SKM-1 (cell line): ENCODE data around the gene HPD.
A peak's percentile ranks its signal among the peaks of the same experiment; 100 is the strongest.
"Not testable (repeated sequence)": the region's sequence is repeated elsewhere in the genome, so short reads cannot be mapped to it uniquely, and the experiment has no call there.

Experiments used
- DNase-seq: peaks from one replicate; lab custom pipeline; 2025; ENCODE audit not compliant: unreplicated experiment; lab: John Stamatoyannopoulos, UW

Gene HPD

DNA sequence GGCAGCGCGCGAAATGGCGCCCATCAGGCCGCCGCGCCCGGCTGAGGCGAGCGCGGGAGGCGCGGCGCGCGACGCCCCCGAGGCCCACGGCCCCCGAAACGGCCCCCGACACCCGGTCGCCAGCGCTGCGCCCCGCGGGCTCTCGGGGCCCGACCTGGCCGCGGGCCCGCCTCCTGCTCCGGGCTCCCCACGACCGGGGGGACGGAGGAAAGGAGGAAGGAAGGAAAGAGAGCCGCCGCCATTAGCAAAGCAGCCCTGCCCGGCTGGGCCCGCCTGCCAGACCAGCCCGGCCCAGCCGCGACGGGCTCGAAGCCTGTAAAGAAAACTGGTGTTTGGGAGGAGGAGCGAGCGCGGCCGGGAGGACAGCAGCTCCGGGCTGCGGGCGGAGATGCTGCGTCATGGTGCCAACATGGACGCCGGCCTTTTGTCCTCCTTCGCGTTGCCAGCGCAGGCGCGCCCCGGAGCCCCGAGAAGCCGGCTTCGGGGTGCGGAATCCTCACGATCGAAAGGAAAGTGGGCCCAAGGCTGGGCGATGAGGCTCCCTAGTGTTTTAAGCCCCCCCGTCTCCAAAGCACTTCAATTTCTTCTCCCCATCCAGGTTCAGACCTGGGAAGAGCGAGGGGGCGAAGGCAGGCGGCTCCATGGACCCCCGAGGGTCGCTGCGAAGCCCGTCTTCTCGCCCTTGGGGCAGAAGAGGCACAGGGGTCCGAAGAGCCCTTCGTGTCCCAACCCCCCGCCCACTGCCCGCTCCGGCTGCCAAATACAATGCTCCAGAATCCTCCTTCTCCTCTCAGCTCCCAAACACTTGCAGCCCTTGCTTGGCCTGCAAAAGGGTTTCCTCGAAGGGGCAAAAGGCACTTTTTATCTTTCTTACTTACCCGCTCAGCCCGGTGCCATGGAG, 57.7 kb downstream of the HPD start:
- DNase-seq = no peak

DNA sequence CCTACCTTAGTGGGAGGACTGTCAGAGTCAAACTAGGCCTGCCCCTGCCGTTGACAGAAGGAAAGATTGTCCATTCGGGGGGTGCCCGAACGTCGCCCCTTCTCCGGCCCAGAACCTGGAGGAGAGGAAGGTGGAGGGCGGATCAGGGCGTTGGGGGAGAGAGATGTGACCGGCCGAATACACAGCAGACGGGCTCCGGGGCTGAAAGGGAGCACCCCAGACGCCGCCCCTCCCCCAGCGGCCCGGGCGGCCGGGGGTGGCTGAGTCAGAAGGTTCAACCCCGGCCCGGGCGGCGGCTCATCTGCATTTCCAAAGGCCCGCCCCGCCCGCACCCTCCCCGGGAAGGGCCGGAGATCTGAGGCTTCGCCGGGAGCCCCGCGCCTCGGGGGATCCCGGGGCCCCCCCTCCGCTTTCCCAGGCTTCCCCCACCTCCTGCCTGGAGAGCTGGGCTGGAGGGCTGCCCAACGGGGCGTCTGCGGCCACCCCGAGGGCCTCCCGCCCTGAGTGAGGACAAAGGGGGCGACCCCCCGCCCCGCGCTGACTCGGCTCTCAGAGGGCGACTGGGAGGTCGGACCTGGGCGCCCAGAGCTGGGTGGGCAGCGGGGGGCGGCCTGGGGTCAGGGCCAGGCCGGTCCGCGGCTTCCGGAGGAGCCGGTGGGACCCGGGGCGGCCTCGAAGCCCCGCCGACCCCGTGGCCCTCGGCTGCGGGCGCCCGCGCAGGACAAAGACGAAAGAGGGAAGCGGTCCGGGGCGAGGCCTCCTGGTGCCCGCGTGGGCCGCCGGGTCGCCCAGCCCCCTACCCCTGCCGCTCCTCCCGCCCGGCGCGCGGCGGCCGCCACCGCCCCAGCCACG, 58.6 kb downstream of the HPD start:
- no peak for DNase-seq

- no peak for DNase-seq
These were observed 59.4 kb downstream of the HPD start for GRCh38 chr12:121799156-121799841.

DNA sequence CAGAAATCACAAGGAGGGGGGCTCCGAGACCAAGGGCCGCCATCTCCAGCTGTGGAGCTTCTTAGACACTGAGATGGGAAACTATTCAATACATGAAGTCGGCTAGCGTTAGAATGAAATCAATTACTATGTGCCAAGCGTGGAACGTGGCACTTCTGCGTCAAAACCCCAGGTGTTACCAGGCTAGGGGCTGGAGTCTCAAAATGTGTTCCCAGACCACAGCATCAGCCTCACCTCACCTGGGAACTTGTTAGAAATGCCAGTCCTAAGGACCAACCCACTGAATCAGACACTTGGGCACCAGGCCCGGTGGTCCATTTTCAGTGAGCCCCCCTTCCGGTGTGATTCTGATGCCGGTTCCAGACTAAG, 59.9 kb downstream of the HPD start:
- no peak for DNase-seq

DNA sequence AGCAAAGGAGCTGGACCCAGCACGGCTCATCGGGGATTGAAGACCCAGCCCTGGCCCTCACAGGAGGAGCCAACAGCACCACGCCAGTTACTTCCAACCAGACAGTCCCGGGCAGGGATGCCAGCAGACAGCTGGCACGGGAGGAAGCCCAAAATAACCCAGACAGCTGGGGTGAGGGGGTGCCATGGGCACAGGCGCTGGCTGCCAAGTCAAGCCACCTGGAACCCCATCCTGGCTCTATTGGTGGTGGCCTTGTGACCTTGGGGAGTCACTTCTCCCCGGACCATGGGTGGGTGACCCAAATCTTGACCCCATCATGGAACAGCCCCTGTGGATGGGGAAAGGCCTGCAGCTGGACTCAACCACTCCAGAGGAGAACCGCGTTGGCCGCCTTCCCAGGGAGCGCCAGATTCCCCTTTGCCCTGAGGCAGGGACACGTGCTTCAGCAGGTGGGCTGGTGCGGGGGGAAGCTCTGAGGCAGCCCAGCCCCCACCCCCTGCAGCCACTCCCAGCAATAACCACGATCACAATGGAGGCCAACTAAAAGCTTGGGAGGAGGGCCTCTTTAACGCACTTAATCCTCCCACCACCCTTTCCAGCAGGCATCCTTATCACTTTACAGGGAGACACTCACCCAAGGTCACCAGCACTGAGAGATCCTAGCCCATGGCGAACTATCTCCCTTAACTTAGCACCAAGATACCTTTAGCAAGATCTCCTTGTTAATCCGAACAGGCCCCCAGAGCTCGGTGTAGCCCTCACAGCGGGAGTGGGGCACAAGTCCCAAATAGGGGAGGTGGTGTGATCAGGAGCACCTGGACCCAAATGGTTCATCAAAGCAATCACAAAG, 60.5 kb downstream of the HPD start:
- DNase-seq = no peak

DNA sequence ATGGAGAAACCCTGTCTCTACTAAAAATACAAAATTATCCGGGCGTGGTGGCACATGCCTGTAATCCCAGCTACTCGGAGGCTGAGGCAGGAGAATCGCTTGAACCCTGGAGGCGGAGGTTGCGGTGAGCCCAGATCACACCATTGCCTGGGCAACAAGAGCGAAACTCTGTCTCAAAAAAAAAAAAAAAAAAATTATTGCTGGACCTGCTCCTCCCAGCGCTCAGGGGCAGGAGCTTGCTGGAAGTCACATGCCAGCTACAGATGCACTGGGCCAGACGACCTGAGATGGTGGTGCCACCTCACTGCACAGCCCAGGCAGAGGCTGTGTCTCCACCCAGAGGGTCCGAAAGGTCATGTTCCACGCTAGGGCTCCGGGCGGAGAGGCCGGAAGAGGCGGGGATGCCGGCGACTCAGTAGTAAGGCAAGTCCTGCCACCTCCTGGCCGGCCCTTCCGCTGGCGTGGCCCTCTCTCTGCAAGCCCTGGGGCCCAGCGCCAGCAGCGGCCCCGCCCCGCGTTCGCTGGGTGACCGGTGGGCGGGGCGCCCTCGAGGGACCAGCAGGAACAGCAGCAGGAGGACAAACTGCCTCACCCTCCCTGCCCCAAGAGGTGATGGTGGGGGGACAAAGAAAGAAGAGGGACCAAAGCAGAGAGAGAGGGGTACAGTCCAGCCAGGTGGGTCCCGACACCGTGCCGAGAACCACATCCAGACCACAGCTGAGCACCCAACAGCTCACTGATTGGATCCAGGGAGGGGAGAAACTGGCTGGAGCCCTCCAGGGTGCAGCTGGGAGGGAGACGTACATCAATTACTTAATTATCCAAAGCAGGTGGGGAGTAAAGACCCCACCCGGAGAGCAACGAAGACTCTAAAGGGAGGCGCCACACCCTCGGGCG, 61.6 kb downstream of the HPD start:
- no peak for DNase-seq

DNA sequence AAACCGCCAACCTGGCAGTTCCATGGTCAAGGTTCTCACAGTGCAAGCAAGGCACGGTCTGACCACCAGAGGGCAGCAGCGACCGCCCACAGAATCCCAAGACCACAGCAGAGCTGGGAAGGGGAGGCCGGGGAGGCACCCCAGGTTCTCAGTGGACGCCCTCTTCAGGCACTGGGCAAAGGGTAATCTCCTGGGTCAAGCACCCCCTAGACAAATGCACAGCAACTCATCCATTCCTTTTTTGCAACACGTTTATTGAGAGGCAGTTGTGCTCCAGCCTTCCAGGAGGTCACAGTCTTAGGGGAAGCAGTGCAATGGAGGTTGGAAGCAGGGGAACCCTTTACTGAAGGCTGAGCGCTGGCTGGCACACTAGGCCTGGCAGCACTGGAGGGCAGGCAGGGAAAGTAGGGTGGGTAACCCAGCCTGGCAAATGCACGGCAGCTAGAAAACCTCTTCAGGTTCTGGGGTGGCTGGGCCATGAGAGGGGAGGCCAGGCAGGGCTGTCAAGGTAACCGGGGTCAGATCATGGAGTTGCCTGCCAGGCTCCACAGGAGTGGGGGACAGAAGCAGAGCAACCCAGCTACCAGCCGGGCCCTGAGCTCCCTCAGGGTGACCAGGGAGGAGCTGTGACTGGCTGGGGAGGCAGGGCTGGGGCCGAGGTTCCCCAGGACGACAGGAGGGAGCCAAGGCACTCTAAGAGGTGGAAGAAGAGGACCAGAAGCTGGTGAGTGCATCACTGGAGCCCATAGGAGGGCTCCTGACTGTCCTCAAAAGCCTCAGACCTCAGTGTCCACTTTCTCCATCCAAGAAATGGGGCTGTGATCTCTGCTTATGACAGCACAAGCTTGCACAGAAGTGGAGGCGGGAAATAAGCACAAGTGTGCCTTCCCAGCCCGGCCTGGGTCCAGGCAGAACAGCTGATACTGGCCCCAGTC, 63.4 kb downstream of the HPD start:
- no peak for DNase-seq

DNA sequence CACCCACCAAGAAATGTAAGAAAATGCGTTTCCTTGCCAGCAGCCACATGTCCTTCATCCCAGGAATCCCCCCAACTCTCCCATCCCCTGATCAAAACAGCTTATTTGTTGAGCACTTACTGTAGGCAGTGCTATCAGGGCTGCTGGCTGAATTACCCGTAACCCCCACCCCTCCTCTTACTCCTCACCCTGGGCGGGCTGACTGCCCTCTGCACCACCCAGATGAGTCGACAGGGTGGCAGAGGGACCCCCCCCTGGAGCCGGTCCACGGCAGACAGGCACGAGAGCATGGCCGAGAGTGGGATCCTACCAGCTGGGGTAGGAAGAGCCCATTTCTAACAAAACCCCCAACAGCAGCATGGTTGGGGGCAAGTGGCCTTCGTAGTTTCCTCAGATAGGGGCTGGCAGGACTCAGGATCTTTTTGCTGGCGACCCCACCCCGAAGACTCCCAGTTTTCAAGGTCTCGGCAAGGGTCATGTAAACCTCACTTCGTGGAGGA, 64.1 kb downstream of the HPD start:
- no peak for DNase-seq

DNA sequence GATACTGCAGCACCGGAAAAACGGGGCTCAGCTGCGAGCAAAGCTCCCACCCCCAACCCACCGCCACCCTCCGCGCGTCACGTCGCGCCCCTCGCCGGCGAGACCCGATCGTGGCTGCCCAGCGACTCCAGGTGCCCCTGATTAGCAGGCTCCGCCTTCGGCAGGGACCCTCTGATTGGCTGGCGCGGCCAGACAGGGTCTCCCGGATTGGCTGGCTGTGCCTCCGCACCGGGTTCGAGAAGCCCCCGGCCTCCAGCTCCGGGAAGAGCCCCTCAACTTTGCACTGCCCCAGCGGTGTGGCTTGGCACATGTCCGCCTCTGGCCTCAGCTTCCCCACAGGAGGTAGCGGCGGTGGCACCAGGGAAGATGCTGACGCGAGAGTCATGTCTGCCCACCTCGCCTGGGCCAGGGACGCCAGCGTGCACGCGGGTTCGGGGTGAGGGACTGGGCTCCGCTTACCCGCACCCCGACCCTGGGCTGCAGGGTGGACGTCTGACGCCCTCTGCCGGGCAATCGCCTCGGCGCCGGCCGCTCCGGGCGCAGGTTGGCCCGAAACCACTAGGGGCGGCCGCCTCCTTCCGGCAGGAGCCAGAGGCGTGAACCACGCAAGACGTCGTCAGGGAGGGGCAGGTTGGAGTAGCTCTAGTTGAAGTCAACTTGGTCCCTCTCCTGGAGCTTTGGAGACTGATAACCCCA, 64.7 kb downstream of the HPD start:
- DNase-seq = peak; percentile 51

- DNase-seq = no peak
These were observed 65.2 kb downstream of the HPD start, which contains the start of gene RHOF for GRCh38 chr12:121793440-121793837. TSS of gene RHOF (minus strand) at chr12:121793688. CDS start at chr12:121793633, 55 bp downstream.

DNA sequence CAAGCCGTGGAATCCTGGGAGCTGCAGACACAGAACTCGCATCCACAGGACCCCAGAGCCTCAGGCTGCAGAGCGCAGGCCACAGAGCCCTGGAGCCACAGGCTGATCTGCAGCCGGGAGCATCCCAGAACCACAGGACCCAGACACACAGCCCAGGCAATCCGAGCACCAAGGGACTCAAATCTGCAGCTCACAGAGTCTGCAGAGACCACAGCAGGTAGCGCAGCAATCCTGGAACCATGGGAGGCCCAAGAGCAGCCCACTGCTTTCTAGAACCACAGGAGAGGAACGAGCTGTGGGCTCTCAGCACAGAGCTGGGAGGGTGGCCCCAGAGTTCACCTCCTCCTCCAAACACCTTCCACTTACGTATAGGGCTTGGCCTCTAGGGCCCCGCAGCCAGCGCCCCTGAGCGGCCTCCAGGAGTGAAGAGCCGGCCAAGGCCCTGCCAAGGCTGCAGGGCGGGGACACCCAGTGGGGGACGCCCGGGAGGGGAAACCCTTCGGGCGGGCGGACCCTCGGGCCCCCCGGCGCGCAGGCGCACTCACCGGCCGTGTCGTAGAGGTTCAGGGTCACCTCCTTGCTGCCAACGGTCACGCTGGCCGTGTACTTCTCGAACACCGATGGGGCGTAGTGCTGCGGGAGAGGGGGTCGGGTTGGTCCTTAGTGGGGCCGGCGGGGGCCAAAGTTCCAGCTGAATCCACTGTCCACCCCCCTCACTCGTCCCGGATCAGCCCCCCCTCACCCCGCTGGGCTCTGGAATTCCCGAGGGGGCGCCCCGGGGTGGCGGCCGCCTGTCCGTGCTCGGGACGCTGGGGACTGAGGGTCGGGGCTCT, 65.8 kb downstream of the HPD start:
- no peak for DNase-seq

- no peak for DNase-seq
These were observed 66.7 kb downstream of the HPD start for GRCh38 chr12:121791671-121792551.

DNA sequence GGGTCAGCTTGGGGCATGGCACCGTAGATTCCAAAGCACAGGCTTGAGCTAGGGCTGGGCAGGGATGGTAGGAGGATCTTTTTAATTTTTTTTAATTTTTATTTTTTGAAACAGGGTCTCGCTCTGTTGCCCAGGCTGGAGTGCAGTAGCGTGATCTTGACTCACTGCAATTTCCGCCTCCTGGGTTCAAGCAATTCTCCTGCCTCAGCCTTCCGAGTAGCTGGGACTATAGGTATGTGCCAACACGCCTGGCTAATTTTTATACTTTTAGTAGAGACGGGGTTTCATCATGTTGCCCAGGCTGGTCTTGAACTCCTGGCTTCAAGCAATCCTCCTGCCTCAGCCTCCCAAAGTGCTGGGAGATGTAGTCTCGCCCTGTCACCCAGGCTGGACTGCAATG, 67.9 kb downstream of the HPD start:
- not testable (repeated sequence) for DNase-seq

DNA sequence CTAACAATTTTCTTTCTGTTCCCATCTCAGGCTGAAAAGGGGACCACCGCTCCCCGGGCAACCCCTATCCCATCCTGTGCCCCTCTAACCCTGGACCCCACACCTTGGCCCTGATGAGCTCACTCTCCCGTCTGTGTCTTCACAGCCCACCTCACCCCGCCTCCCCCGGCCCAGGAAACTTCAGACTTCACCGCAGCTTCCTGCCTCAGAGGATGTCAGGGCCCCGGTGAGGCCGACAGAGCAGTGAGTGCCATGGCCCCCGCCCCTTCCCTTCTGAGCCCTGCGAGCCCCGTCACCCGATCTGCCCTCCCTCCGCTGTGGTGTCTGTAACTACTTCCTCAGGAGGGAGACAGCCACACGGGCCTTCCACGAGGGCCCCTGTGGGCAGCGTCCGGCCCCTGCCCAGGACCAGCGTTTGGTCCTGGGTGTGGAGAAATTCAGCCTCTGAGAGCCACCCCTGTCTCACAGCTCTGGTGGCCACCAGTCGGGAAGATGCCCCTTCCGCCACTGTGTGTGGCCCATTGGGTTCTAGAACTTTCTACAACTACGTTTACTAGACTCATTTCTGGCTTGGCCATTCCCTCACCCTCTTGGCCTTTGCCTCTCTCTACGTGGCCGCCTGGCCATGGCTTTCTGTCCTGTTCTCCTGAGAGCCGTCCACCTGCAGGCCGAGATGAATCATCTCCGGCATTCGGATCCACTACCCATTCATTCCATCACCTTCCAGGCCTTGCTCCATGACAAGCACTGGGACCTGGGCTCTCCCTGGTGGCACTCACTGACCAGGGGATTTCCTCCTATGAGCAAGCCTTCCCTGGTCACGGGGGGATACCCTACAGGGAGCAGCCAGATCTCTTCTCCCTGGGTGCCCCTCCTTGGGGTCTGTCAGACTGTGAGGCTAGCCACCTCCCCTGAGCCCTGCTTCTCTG, 68.6 kb downstream of the HPD start:
- DNase-seq = peak; percentile 29
